Breast epithelium (tissue), 3 donors: Measurements from ENCODE around the gene PEX16.

ENCODE experiments used
- POLR2A ChIP-seq: fragments of 450-650 bp; IDR thresholded peaks from one replicate; pipeline ENCODE4 v1.6.1; 2016; ENCODE audit warnings: antibody characterized with exemption, mild to moderate bottlenecking, moderate library complexity
- TF ChIP-seq, protein P1 (sequence below), 3 donors: fragments of 450-650 bp; IDR thresholded peaks; one replicate each; pipeline ENCODE4 v1.5.1; 2016 to 2017; ENCODE audit warnings: antibody characterized with exemption in 3 of 3, mild to moderate bottlenecking in 3 of 3, moderate library complexity in 3 of 3

DNA sequence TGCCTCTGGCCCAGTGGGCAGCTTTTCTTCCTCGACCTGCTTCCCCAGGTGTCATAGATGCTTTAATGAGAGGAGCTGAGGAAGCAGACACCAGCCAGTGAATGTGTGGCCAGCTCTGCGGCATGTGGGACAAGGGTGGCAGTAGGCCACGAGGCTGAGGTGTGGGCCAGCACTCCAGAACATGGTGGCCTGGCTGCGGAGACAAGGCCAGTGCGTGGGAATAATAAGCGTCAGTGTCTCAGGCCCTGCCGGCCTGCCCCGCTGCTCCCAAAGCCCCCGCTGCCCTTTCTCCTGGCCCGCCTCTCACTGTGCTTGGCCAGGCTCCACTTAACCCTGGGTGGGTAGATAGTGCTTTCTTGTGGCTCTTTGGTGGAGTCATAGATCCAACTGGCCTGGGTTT, 30.1 kb downstream of the PEX16 start:
- TF ChIP-seq, protein P1, sequence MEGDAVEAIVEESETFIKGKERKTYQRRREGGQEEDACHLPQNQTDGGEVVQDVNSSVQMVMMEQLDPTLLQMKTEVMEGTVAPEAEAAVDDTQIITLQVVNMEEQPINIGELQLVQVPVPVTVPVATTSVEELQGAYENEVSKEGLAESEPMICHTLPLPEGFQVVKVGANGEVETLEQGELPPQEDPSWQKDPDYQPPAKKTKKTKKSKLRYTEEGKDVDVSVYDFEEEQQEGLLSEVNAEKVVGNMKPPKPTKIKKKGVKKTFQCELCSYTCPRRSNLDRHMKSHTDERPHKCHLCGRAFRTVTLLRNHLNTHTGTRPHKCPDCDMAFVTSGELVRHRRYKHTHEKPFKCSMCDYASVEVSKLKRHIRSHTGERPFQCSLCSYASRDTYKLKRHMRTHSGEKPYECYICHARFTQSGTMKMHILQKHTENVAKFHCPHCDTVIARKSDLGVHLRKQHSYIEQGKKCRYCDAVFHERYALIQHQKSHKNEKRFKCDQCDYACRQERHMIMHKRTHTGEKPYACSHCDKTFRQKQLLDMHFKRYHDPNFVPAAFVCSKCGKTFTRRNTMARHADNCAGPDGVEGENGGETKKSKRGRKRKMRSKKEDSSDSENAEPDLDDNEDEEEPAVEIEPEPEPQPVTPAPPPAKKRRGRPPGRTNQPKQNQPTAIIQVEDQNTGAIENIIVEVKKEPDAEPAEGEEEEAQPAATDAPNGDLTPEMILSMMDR (IDR thresholded peaks at IDR 0.05) = no peak
- TF ChIP-seq POLR2A = no peak
